ENCODE data around the gene ZNF280C. TPM values are rescaled to one million over a fixed set of nuclear protein-coding genes. Genes with fewer than 3 reads are reported as not detected.

The ZNF280C gene
- total and polyA plus RNA-seq, 2 donors: 2.4 to 3.2 TPM

Other genes starting within 250 kb of the ZNF280C start
- 9.1 TPM for gene ELF4, start 158.4 kb downstream of the ZNF280C start, total RNA-seq
- gene ELF4, start 158.4 kb downstream of the ZNF280C start, polyA plus RNA-seq: 7.2 TPM
- 30.3 TPM for gene AIFM1, start 103.1 kb downstream of the ZNF280C start, total RNA-seq
- 29.3 TPM for gene AIFM1, start 103.1 kb downstream of the ZNF280C start, polyA plus RNA-seq
- 9.9 TPM for gene RAB33A, start 96.9 kb downstream of the ZNF280C start, total RNA-seq
- gene RAB33A, start 96.9 kb downstream of the ZNF280C start, polyA plus RNA-seq: 7.7 TPM
- gene SLC25A14, start 71.0 kb upstream of the ZNF280C start, total RNA-seq: 11.9 TPM
- 23.7 TPM for gene SLC25A14, start 71.0 kb upstream of the ZNF280C start, polyA plus RNA-seq
- gene GPR119, start 116.8 kb upstream of the ZNF280C start, total RNA-seq: not detected
- gene GPR119, start 116.8 kb upstream of the ZNF280C start, polyA plus RNA-seq: not detected
- 45.9 TPM for gene RBMX2, start 133.1 kb upstream of the ZNF280C start, total RNA-seq
- 33.8 TPM for gene RBMX2, start 133.1 kb upstream of the ZNF280C start, polyA plus RNA-seq